Endothelial cell of umbilical vein (primary cell): ENCODE data around the gene RNF175. TPM values are rescaled to one million over a fixed set of nuclear protein-coding genes. Genes with fewer than 3 reads are reported as not detected.

Experiments
- BruUV-seq: library from RNA; stranded (reverse); fragments of 400-500 nt; replicated peaks from 2 replicates; lab custom pipeline; 2021; lab: Mats Ljungman, UMichigan
- CTCF ChIA-PET: fragments of 300-600, 350-600 bp; sonication (Branson Sonifier 250); formaldehyde crosslinking; loops from one replicate; lab custom pipeline; 2021; ENCODE audit warnings: antibody characterized with exemption, inconsistent platforms; lab: Charles Lee
- POLR2A ChIA-PET: fragments of 300-600, 350-600 bp; sonication (Branson Sonifier 250); formaldehyde crosslinking; loops from one replicate; lab custom pipeline; 2021; ENCODE audit warnings: antibody characterized with exemption, inconsistent platforms; lab: Charles Lee
- DNase-seq: peaks from one replicate; pipeline ENCODE4 v3.0.0-alpha.2; 2011; ENCODE audit warnings: low read depth, low spot score
- FAIRE-seq: peaks from 2 replicates; lab custom pipeline; 2011; peaks lifted over from hg19 to GRCh38; lab: Jason Lieb, UNC
- H2AFZ ChIP-seq: 2 replicates; pipeline ENCODE4 v1.6.0; 2012; ENCODE audit warnings: low read depth, low read length, control low read depth, inconsistent platforms
- H3K27ac ChIP-seq: 2 replicates; pipeline ENCODE4 v1.5.1; 2011; ENCODE audit warnings: low read depth, mild to moderate bottlenecking, control low read depth, low read length, moderate library complexity; ENCODE audit not compliant: insufficient read depth
- H3K27me3 ChIP-seq, 2 experiments: 2 replicates each; pipeline versions ENCODE4 v1.6.0 to v1.6.1; 2011; ENCODE audit warnings: low read length in 2 of 2, mixed read lengths in 1 of 2; ENCODE audit not compliant: control insufficient read depth in 2 of 2, insufficient read depth in 2 of 2
- H3K36me3 ChIP-seq, 2 experiments: 2 replicates in 1 of 2; 3 replicates in 1 of 2; pipeline ENCODE4 v1.5.1; 2011; ENCODE audit warnings: low read length in 2 of 2, mild to moderate bottlenecking in 1 of 2, moderate library complexity in 1 of 2; ENCODE audit not compliant: control insufficient read depth in 2 of 2, insufficient read depth in 2 of 2; ENCODE audit errors: extremely low read depth in 1 of 2
- H3K4me1 ChIP-seq: 3 replicates; pipeline ENCODE4 v1.5.1; 2011; ENCODE audit warnings: mild to moderate bottlenecking, low read length; ENCODE audit not compliant: control insufficient read depth, insufficient read depth; ENCODE audit errors: extremely low read depth
- H3K4me2 ChIP-seq: 2 replicates; pipeline ENCODE4 v1.6.1; 2011; ENCODE audit warnings: low read length, control low read depth, mixed read lengths; ENCODE audit not compliant: insufficient read depth
- H3K4me3 ChIP-seq, 3 experiments: fragments of 200-600 bp in 1 of 3; sonication (generic), shearing (Covaris generic) in 1 of 3; replicated peaks in 1 of 3; 2 replicates each; pipeline ENCODE4 v1.5.1; 2011 to 2016; ENCODE audit warnings: control low read depth in 3 of 3, low read length in 3 of 3, mild to moderate bottlenecking in 2 of 3, inconsistent platforms in 1 of 3, low read depth in 1 of 3, moderate library complexity in 1 of 3; ENCODE audit not compliant: insufficient read depth in 1 of 3
- H3K79me2 ChIP-seq: 2 replicates; pipeline ENCODE4 v1.6.0; 2012; ENCODE audit warnings: low read length, inconsistent platforms; ENCODE audit not compliant: control insufficient read depth, insufficient read depth
- H3K9ac ChIP-seq: replicated peaks from 2 replicates; pipeline ENCODE3; 2011; ENCODE audit warnings: low read length, control low read depth; ENCODE audit not compliant: insufficient read depth; ENCODE audit errors: extremely low read depth
- H3K9me1 ChIP-seq: replicated peaks from 3 replicates; pipeline ENCODE4 v1.6.0; 2011; ENCODE audit warnings: mild to moderate bottlenecking, low read length; ENCODE audit not compliant: control insufficient read depth, insufficient read depth; ENCODE audit errors: extremely low read depth
- H3K9me3 ChIP-seq: replicated peaks from 2 replicates; pipeline ENCODE4 v1.5.1; 2012; ENCODE audit warnings: low read length, inconsistent platforms; ENCODE audit not compliant: control insufficient read depth, insufficient read depth
- H4K20me1 ChIP-seq: replicated peaks from 2 replicates; pipeline ENCODE3; 2011; ENCODE audit warnings: mild to moderate bottlenecking, low read length; ENCODE audit not compliant: control insufficient read depth, insufficient read depth; ENCODE audit errors: extremely low read depth
- EZH2 ChIP-seq: IDR thresholded peaks from 2 replicates; pipeline ENCODE4 v1.6.1; 2012; ENCODE audit warnings: borderline replicate concordance, low read depth, mild to moderate bottlenecking, moderate library complexity, low read length, inconsistent platforms; ENCODE audit not compliant: severe bottlenecking
- FOS ChIP-seq: IDR thresholded peaks from 2 replicates; pipeline ENCODE4 v1.6.1; 2011; ENCODE audit warnings: mild to moderate bottlenecking, low read length, moderate library complexity, borderline replicate concordance; ENCODE audit not compliant: insufficient read depth
- GATA2 ChIP-seq: IDR thresholded peaks from 2 replicates; pipeline ENCODE4 v1.7.0; 2011; ENCODE audit warnings: low read depth, mild to moderate bottlenecking, moderate library complexity, mixed read lengths, low read length; ENCODE audit not compliant: insufficient read length, insufficient read depth
- JUN ChIP-seq: IDR thresholded peaks from 2 replicates; pipeline ENCODE4 v1.6.1; 2011; ENCODE audit warnings: borderline replicate concordance, low read depth; ENCODE audit not compliant: insufficient read length, insufficient read depth
- MAX ChIP-seq: IDR thresholded peaks from 2 replicates; pipeline ENCODE4 v1.6.1; 2011; ENCODE audit not compliant: insufficient read depth, insufficient read length
- MYC ChIP-seq: IDR thresholded peaks from one replicate; pipeline ENCODE4 v1.6.1; 2011; ENCODE audit warnings: mild to moderate bottlenecking, low read depth, low read length
- POLR2A ChIP-seq: IDR thresholded peaks from 2 replicates; pipeline ENCODE4 v1.6.1; 2012; ENCODE audit warnings: low read depth, mild to moderate bottlenecking, control low read depth, low read length
- POLR2AphosphoS5 ChIP-seq: IDR thresholded peaks from 2 replicates; pipeline ENCODE4 v1.6.1; 2012; ENCODE audit warnings: low read depth, mild to moderate bottlenecking, control low read depth, low read length, moderate library complexity; ENCODE audit not compliant: insufficient read depth
- dilution Hi-C: fragments of 300-500 bp; cut with MboI; formaldehyde crosslinking; loops from one replicate; pipeline ENCODE4 v1.15.0; 2019; ENCODE audit warnings: low sequenced_read_pairs; ENCODE audit not compliant: extremely low pct_ligation_motif_present
- intact Hi-C: fragments of 100-400 bp; cut with micrococcal nuclease; formaldehyde crosslinking; loops from one replicate; pipeline ENCODE4 v1.10.0; 2022
- polyA plus RNA-seq, 4 experiments: library from polyadenylated mRNA; depleted of rRNA in 3 of 4; stranded (reverse) in 3 of 4; unstranded in 1 of 4; fragments of >200 nt; gene quantifications; 2 replicates each; pipeline versions ENCODE4 v1.2.1 to v1.2.3, GENCODE V29; 2011 to 2012; ENCODE audit warnings: missing spikeins in 1 of 4
- total RNA-seq: library from RNA; stranded (reverse); gene quantifications from 2 replicates; pipeline ENCODE4 v1.2.3, GENCODE V29; 2021
- TF ChIP-seq, protein P1 (sequence below), 2 donors: IDR thresholded peaks; 1 replicate in 1 of 2; 2 replicates in 1 of 2; pipeline ENCODE4 v1.5.1; 2011; ENCODE audit warnings: low read length in 2 of 2, mild to moderate bottlenecking in 2 of 2, moderate library complexity in 2 of 2, control low read depth in 1 of 2, inconsistent platforms in 1 of 2, low read depth in 1 of 2; ENCODE audit not compliant: insufficient read depth in 1 of 2; ENCODE audit errors: extremely low read depth in 1 of 2

The RNF175 gene
- total and polyA plus RNA-seq, 2 donors (not counting 3 experiments of a cell fraction or from before 2014, with no cell fraction given) = not detected

DNA sequence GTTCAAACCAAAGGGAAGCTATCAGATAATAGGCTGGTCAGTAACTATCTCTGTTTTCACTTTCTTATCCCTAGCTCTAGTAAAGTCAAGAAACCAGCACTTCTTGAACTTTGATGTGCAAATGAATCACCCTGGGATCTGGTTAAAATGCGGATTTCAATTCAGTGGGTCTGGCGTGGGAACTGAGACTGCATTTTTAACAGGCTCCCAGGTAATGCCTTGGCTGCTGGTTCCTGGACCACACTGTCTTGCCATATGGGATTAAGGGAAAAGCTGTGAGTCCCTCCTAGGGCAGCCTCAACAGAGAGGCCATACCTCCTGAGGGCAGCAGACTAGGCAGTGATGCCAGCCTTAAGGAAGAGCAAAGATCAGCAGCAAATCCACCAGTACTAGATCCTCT lies 1.7 kb downstream of the RNF175 start:
- peaks cover 31% of the 10 kb centered on the region in 2 experiments for H3K27me3 ChIP-seq
- no peak for FAIRE-seq
- no peaks in the 10 kb centered on the region for H3K9me3 ChIP-seq
- no peaks in the 10 kb centered on the region for H4K20me1 ChIP-seq
- no peak overlapping the region for H2AFZ ChIP-seq
- H3K4me3 ChIP-seq = no peak overlapping the region
- H3K4me2 ChIP-seq = no peak overlapping the region
- no peaks in the 10 kb centered on the region for H3K9me1 ChIP-seq
- DNase-seq = no peak
- BruUV-seq = no TSS peak
- H3K79me2 ChIP-seq = no peaks in the 10 kb centered on the region
- H3K9ac ChIP-seq = no peak overlapping the region
- H3K36me3 ChIP-seq = no peaks in the 10 kb centered on the region
- H3K4me1 ChIP-seq = no peaks in the 10 kb centered on the region
- POLR2A ChIA-PET = no interaction called here
- dilution Hi-C loops = no loop called here
- no peak overlapping the region for H3K27ac ChIP-seq
- TF ChIP-seq JUN = no peak
- no peak for TF ChIP-seq MYC
- no peak for TF ChIP-seq MAX
- no peak for TF ChIP-seq EZH2
- CTCF ChIA-PET = no interaction called here
- intact Hi-C loops = no loop called here

DNA sequence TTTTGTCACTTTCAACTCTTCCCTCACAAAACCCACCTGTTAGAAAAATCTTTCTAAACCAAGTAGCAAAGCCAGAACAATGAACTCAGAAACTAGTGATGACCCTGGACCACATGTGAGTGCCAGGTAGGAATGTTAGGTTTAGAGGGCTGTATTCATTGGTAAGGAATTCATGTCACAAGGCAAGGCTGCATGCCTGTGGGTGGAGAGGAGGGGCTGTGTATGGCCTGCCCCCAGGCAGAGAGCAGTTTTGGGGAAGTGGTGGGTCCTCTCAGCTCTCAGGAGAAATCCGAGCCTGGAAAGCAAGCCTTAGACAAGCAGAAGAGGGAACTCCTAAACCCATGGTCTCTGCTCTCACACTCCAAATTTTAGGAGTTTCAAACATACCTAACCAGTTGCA lies 2.4 kb downstream of the RNF175 start:
- H3K4me3 ChIP-seq = no peak overlapping the region
- H3K27me3 ChIP-seq = peaks cover 31% of the 10 kb centered on the region in 2 experiments
- DNase-seq (no peak), FAIRE-seq (no peak)
- H3K9me1 ChIP-seq = no peaks in the 10 kb centered on the region
- H2AFZ ChIP-seq = no peak overlapping the region
- H3K4me1 ChIP-seq = no peaks in the 10 kb centered on the region
- POLR2A ChIA-PET = no interaction called here
- intact Hi-C loops = no loop called here
- dilution Hi-C loops = no loop called here
- no peaks in the 10 kb centered on the region for H3K79me2 ChIP-seq
- BruUV-seq = no TSS peak
- no peak overlapping the region for H3K27ac ChIP-seq
- H4K20me1 ChIP-seq = no peaks in the 10 kb centered on the region
- no peak overlapping the region for H3K4me2 ChIP-seq
- no peak for TF ChIP-seq JUN
- TF ChIP-seq MAX = no peak
- no peak for TF ChIP-seq POLR2AphosphoS5
- no peak for TF ChIP-seq FOS
- TF ChIP-seq MYC = no peak
- TF ChIP-seq EZH2 = no peak
- no peak for TF ChIP-seq POLR2A
- TF ChIP-seq GATA2 = no peak
- TF ChIP-seq, protein P1, sequence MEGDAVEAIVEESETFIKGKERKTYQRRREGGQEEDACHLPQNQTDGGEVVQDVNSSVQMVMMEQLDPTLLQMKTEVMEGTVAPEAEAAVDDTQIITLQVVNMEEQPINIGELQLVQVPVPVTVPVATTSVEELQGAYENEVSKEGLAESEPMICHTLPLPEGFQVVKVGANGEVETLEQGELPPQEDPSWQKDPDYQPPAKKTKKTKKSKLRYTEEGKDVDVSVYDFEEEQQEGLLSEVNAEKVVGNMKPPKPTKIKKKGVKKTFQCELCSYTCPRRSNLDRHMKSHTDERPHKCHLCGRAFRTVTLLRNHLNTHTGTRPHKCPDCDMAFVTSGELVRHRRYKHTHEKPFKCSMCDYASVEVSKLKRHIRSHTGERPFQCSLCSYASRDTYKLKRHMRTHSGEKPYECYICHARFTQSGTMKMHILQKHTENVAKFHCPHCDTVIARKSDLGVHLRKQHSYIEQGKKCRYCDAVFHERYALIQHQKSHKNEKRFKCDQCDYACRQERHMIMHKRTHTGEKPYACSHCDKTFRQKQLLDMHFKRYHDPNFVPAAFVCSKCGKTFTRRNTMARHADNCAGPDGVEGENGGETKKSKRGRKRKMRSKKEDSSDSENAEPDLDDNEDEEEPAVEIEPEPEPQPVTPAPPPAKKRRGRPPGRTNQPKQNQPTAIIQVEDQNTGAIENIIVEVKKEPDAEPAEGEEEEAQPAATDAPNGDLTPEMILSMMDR (IDR thresholded peaks at IDR 0.05; ENCODE audit: extremely low read depth in 1 of 2, insufficient read depth in 1 of 2, low read depth in 1 of 2, low read length in 2 of 2) = no peak
- CTCF ChIA-PET = no interaction called here
- H3K36me3 ChIP-seq = no peaks in the 10 kb centered on the region
- H3K9me3 ChIP-seq = no peaks in the 10 kb centered on the region
- no peak overlapping the region for H3K9ac ChIP-seq
